ENCODE results near the gene KCTD4.

The KCTD4 gene

DNA sequence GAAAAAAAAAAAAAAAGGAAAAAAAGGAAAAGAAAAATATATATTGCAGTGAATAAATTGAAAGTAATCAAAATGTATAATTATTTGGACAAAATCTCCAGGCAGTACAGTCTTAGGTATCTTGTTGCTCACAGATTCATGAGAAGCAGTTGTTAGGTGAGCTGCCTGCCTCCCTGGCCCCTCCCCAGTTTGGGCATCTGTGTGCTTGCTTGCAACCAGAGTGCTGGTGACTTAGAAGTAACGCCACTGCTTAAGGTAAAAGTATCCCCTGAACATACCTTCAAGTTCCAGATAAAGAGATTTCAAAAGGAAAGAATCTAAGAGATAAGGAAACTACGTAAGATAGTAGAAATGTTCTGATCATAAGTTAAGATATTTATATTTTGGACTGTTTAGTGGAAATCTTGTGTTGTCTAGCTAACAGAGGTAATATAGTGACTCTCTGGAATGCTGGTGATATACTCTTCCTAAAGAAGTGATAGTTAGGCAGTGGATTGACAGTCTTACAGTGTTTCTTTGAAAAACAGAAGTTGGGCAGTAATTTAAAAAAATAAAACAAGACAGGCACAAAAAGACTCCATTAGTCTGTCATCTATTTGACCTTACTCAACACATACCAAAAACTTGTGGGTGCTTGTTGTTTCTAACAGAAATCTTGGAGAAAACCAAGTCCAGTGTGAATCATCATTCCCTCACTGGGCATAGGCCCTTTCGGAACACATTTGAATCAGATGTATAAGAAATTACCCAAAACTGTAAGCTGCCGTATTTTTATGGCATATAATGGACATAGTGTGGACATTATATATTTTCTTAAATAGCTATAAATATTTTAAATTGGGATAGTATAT is 38.3 kb upstream of the KCTD4 start:
- TF ChIP-seq, protein P1, sequence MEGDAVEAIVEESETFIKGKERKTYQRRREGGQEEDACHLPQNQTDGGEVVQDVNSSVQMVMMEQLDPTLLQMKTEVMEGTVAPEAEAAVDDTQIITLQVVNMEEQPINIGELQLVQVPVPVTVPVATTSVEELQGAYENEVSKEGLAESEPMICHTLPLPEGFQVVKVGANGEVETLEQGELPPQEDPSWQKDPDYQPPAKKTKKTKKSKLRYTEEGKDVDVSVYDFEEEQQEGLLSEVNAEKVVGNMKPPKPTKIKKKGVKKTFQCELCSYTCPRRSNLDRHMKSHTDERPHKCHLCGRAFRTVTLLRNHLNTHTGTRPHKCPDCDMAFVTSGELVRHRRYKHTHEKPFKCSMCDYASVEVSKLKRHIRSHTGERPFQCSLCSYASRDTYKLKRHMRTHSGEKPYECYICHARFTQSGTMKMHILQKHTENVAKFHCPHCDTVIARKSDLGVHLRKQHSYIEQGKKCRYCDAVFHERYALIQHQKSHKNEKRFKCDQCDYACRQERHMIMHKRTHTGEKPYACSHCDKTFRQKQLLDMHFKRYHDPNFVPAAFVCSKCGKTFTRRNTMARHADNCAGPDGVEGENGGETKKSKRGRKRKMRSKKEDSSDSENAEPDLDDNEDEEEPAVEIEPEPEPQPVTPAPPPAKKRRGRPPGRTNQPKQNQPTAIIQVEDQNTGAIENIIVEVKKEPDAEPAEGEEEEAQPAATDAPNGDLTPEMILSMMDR (conservative IDR thresholded peaks at IDR 0.05; ENCODE audit: low read depth) = no peak
- CTCF ChIA-PET = interaction anchor here (0.8 kb wide), 1 partner anchor 10 kb away, joined by 3 read pairs; no protein-coding TSS in a partner anchor
- DNase-seq (ENCODE audit: low spot score) = peak; percentile 80
- POLR2A ChIA-PET (ENCODE audit: low non-redundant PET) = no interaction called here
- peak overlapping the region; percentile 89 for H3K27ac ChIP-seq

DNA sequence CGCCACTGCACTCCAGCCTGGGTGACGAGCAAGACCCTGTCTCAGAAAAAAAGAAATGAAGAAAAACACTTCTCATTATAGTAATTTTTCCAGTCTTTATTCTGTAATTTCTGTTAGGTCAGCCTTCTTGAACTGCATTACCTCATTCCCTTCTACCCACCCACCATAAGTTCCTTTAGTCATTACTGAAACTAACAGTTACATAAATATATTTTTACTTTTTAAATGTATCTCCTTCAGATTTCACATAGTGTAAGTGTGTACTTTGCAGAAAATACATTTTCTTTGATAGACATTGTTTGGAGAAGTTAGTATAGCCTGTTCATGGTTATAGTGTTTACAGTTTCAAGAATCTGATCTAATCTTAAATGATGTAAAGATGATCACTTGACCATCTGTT is 31.7 kb upstream of the KCTD4 start:
- peak overlapping the region; percentile 39 for H3K27ac ChIP-seq
- POLR2A ChIA-PET (ENCODE audit: low non-redundant PET) = no interaction called here
- CTCF ChIA-PET = no interaction called here
- TF ChIP-seq, protein P1 (conservative IDR thresholded peaks at IDR 0.05; ENCODE audit: low read depth) = no peak
- no peak for DNase-seq (ENCODE audit: low spot score)

DNA sequence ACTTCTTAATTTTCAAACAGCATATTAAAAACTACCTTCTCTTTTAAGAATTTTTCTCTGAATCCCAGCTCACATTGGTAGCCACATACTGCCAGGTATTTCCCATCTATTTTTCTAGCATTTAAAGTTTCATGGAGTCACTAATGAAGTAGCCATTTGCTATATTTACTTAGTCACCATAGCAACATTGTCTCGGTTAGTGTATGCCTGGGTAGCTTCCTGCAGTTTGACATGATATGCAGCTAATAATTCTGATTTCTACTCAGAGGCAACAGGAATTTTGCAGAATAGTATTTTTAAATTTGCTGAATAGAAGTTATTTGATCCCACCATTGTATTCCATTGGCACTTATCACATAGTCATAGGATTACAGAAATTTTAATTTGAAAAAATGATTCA is 30.9 kb upstream of the KCTD4 start:
- CTCF ChIA-PET = no interaction called here
- TF ChIP-seq, protein P1 (conservative IDR thresholded peaks at IDR 0.05; ENCODE audit: low read depth) = no peak
- H3K27ac ChIP-seq = no peak overlapping the region
- POLR2A ChIA-PET (ENCODE audit: low non-redundant PET) = no interaction called here
- DNase-seq (ENCODE audit: low spot score) = no peak

DNA sequence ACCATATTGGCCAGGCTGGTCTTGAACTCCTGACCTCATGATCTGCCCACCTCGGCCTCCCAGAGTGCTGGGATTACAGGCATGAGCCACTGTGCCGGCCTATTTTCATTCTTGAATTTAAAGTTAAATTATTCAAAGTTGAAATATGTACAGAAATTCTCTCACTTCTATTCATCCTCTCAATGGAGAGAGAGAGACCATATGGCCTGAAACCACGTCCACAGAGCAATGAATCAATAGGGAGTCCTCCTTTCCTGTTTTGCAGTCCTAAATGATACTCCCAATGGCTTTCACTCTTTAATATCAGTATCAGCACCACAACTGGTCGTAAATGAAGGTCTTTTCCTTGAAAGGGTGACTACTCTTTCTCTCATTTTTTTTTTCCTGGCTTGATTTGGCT is 30.5 kb upstream of the KCTD4 start:
- DNase-seq (ENCODE audit: low spot score) = no peak
- peak overlapping the region; percentile 61 for H3K27ac ChIP-seq
- ChIA-PET CTCF (no interaction called here), POLR2A (ENCODE audit: low non-redundant PET) (no interaction called here)
- TF ChIP-seq, protein P1 (conservative IDR thresholded peaks at IDR 0.05; ENCODE audit: low read depth) = no peak

DNA sequence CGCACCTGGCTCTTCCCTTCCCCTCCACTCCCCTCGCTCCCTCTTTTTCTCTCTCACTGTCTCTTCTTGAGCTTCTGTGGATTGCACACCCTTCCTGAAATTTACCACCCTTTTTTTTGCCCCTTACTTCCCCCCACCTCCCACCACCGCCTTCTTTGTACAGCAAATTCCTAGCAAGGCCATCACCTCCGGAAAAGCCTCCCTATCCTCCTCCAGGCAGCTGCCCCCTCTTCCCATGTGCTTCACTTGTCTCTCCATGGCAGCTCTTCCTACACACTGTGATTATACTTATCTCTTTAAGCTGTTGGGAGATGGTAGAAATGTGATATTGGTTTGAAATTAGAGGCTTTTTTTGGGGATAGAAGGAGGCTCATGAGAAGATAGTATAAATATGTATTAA is 28.3 kb upstream of the KCTD4 start:
- ChIA-PET POLR2A (ENCODE audit: low non-redundant PET) (no interaction called here), CTCF (interaction anchor here (0.6 kb wide), 1 partner anchor 50 kb away, joined by 3 read pairs; no protein-coding TSS in a partner anchor)
- TF ChIP-seq, protein P1 (conservative IDR thresholded peaks at IDR 0.05; ENCODE audit: low read depth) = no peak
- DNase-seq (ENCODE audit: low spot score) = no peak
- peak overlapping the region; percentile 46 for H3K27ac ChIP-seq

DNA sequence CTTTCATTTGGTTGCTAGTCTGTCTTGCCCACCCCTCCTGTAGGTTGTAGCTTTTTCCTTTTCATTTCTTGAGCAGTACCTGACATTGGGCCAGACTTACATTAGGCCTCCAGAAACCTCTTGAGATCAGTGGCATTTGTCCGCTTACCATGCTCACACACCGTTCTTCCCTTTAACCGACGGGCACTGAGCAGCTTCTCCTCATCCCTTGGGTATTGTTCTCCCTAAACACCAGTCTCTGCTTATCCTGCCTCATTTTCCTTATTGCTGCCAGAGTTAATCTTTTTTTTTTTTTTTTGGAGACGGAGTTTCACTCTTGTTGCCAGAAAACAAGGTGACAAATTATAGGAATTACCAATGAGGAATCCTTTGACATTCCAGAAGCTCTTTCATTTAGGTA is 27.2 kb upstream of the KCTD4 start:
- no peak overlapping the region for H3K27ac ChIP-seq
- POLR2A ChIA-PET (ENCODE audit: low non-redundant PET) = interaction anchor here (0.6 kb wide), 1 partner anchor 190 kb away, joined by 4 read pairs; the partner anchor contains the start of gene SLC25A30
- TF ChIP-seq, protein P1 (conservative IDR thresholded peaks at IDR 0.05; ENCODE audit: low read depth) = no peak
- DNase-seq (ENCODE audit: low spot score) = no peak
- CTCF ChIA-PET = no interaction called here
